Activated CD8-positive, alpha-beta memory T cell treated with anti-CD3 and anti-CD28 coated beads, Interleukin-2, amount 50 U/mL, for 48 hours (primary cell): Measurements from ENCODE around the gene SLC17A8.
"Not testable (repeated sequence)": the region's sequence is repeated elsewhere in the genome, so short reads cannot be mapped to it uniquely, and the experiment has no call there.

Experiments used
- DNase-seq: peaks from one replicate; pipeline ENCODE4 v3.0.0-alpha.2; 2020

SLC17A8 gene

GRCh38 chr12:100372853-100373640, 16.2 kb downstream of the SLC17A8 start:
- DNase-seq, result no peak

DNA sequence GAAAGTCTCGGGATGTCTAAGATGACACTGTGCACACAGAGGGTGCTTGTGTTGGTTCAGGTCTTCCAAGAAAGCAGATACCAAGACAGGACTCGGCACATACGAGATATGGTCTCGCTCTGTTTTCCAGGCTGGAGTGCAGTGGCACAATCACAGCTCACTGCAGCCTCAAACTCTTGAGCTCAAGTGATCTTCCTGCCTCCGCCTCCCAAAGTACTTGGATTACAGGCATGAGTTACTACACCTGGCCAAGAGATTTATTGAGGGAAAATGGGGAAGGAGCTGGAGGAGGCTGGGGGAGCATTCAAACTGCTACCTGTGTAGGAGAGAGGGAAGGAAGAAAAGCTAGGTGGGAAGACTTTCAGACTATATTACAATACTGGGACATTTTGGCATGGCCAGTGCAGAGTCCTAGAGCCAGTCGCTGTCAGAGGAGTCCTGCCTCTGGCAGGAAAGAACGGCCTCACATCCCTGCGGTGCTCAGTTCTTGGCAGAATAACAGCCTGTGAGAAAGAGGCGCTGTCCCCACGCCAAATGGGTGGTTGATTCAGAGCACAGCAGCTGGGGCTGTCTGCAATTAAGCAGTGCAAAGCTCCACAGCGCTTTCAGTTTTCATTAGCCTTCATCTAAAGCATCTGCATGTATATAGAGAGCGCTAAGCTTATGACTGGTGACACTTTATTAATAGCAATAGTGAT, 18.3 kb downstream of the SLC17A8 start:
- no peak for DNase-seq

GRCh38 chr12:100376161-100376560, 19.3 kb downstream of the SLC17A8 start:
- no peak for DNase-seq

DNA sequence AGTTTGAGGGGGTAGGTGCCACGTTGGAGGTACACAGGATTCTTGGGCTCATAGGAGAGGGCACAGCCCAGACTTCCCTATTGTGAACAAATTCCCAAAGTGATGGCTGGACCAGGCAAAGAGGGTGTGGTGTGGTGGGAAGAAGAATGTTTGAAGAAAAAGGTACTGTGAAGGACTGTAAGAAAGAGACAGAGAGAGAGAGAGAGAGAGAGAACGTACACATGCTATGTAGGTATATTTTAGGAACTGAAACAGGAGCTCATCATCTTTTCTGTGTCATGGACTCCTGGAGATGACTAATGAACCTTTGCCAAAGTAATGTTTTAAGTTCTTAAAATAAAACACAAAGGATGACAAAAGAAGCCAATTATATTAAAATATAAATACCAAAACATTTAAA, 24.5 kb downstream of the SLC17A8 start:
- DNase-seq, result no peak

DNA sequence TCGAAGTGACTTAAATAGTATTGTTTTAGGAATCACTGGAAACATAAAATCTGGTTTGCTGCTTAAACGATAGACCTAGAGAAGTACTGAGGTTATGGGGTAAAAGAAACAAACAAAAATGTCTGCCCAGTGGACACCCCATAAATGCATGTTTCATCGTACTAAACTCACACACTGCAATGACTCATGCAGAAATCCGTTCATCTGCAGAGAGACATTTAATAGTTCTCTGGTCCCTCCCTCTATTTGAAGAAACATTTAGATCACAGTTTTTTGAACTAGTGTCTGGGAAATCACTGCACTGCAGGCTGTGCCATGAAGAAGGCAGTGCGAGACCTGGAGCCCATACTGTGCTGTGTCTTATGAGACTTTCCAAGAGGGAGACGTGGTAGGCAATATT, 25.5 kb downstream of the SLC17A8 start:
- DNase-seq, result no peak

DNA sequence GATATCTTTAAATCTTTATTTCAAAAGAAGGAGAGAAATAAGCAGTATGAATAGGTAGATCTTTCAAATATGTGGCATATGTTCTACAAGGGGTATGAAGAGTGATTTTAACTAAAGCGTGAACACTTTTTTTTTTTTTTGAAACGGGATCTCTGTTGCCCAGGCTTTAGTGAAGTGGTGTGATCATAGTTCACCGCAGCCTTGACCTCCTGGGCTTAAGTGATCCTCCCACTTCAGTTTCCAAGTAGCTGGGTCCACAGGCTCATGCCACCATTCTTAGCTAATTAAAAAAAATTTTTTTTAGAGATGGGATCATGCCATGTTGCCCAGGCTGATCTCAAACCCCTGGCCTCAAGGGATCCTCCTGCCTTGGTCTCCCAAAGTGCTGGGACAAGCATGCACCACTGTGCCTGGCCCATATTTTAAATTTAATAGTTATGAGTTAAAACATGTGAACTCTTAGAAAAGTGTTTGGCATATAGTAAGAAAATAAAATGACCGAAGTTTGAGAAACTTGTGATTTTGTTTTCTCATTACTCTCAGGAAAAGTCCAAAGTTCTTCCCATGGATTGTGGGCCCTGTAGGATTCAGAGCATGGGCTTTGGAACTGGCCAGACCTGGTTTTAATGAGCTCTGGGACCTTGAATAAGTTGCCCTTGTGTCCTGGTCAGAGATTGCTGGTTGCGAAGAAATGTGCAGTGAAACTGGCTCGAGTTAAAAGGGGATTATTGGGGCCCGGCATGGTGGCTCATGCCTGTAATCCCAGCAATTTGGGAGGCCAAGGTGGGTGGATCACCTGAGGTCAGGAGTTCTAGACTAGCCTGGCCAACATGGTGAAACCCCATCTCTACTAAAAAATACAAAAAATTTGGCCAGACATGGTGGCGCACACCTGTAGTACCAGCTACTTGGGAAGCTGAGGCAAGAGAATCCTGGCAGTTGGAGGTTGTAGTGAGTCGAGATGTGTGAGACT, 27.0 kb downstream of the SLC17A8 start:
- DNase-seq, result no peak

- DNase-seq, result no peak
These were observed 27.7 kb downstream of the SLC17A8 start for GRCh38 chr12:100384559-100384935.

DNA sequence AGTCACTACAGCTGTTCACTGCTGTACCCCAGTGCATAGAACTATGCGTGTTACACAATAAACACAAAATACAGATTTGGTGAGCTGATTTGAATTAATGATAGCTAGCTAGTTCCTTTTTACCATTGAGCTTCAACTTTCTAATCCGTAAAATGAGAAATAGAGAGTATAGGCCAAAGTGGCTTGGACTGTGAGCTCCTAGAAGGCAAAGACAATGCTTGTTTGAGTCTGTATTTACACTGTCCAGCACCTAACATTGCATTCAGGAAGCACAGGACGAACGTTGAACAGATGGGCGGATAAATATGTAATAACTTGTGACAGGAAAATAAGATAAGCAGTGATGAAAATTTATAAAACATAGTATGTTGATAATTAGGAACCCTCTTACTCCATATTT, 31.5 kb downstream of the SLC17A8 start:
- no peak for DNase-seq

DNA sequence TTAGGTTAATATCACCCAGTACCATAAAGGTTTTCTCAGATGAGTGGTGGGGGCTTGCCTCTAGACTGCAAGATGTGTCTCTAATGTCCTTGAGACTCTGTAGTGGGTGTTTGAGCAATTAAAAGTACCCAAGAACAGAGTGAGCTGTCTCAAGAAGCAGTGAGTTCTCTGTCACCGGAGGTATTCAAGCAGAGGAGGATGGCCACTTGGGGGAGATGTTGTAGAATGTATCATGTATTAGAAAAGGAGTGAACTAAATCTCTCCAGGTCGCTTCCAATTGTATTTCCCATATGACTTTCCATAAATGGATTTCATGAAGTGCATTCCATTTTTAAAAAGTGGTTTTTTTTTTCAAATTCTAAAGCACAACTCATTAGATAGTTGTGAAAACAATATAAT, 35.0 kb downstream of the SLC17A8 start:
- DNase-seq, result no peak

- DNase-seq, result no peak
These were observed 36.3 kb downstream of the SLC17A8 start for GRCh38 chr12:100393200-100393599.

DNA sequence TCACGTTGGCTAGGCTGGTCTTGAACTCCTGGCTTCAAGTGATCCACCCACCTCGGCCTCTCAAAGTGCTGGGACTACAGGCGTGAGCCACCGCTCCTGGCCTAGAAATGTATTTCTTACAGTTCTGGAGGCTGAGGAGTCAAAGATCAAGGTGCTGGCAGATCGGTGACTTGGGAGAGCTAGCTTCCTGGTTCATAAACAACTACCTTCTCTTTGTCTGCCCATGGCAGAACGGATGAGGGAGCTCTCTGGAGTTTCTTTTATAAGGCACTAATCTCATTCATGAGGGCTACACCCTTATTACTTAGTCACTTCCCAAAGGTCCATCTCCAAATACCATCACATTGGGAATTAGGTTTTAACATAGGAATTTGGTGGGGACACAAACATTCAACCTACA, 38.9 kb downstream of the SLC17A8 start:
- no peak for DNase-seq

GRCh38 chr12:100398307-100398706, 41.4 kb downstream of the SLC17A8 start:
- DNase-seq, result no peak

DNA sequence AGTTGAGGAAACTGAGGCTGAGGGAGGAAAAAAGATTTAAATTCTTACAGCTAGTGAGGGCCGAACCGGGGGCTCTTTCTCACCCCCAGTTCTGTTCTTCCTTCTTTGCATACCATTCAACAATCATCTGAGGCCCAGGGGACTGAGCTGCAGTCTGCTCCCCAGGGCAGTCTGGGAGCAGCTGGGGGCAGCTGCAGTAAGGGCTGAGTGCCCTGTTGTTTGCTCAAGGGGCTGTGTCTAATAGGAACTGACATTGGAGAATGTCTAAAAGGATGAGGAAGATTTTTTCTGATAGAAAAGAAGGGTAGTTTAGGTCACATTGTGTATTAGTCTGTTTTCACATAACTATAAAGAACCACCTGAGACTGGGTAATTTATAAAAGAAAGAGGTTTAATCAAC, 42.2 kb downstream of the SLC17A8 start:
- no peak for DNase-seq

DNA sequence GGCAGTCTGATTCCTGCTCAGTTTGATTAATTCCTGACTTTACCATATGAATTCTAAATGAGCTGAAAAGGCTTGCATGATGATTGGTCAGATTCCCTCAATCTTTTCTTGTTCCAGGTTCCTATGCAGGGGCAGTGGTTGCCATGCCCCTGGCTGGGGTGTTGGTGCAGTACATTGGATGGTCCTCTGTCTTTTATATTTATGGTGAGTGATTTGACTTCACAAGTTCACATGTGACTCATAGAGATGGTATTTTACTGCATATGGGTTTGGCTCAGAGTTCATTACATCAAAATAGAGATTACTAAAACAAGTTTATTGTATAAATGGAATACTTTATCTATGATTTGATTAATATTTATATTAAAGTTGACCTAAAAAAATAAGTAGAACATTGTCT, 44.8 kb downstream of the SLC17A8 start:
- no peak for DNase-seq

DNA sequence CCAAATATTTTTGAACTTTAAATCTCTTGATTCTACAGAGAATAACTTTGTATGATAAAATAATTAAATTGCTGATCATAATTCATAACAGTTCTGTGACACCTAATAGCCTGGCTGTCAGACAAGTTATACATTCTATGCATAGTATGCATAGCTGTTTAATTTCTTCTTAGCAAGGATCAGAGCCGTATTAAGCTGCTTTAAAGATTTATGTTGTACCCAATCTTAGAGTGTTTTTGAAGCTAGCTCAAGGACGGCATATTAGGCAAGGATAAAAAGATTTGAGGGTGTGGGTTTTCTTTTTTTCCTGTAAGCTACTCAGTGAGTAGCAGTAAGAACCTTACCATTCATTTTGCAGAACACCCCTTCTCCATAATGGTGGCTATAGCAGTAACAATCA, 45.9 kb downstream of the SLC17A8 start:
- DNase-seq, result no peak

DNA sequence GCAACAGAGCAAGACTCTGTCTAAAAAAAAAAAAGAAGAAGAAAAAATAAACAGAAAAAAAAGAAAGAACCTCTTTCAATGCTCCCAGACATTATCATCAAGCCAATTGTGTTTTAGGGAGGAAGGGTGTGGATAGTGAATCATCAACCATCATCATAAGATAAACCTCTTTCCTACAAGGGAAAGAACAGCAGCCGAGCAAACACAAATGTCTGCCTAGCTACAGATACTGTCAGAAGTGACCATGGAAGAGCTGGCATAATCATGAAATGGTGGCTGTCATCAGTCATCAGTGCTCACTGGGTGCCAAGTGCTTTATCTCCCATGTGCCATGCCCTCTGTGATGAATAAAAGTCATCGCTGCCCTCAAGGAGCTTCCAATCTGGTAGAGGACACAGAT, 46.6 kb downstream of the SLC17A8 start:
- no peak for DNase-seq

- DNase-seq, result peak; percentile 59
These were observed 48.0 kb downstream of the SLC17A8 start for GRCh38 chr12:100404769-100405407.

GRCh38 chr12:100413001-100413400, 56.1 kb downstream of the SLC17A8 start:
- DNase-seq, result no peak

DNA sequence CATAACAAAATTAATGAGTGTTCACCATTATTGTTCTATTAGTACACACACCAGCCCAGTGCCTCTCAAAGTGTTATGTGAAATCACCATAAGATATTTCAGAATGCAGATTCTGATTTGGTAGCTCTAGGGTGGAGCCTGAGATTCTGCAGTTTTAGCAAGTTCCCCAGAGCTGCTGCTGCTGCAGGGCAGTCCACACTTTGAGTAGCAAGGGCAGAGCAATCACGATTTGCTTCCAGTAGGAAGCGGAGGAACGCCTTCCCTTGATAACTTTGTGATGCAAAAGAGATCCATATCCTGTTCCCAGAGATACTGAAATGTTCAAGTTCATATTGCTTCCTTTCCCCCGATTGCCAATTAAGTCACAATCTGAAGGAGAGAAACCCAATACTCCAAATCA, 57.9 kb downstream of the SLC17A8 start:
- DNase-seq, result no peak

GRCh38 chr12:100422646-100423045, 65.8 kb downstream of the SLC17A8 start:
- DNase-seq, result no peak

GRCh38 chr12:100426145-100426544, 69.3 kb downstream of the SLC17A8 start:
- DNase-seq, result no peak

DNA sequence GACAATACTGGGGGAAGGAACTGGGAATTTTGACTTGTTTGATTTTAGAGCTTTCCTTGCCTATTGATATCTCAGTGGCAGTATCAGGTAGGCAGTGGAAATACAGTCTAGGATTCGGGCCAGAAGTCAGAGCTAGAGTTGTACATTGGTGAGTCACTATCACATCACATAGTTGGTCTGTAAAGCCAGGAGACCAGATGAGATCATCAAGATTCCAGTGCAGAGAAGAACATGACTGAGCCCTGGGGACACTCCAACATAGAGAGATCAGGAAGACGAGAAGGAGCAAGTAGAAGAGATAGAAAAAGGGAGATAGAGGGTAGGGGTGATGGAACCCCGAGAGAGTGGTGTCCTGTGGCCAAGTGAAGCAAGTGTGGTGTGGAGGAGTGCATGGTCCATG, 70.2 kb downstream of the SLC17A8 start:
- no peak for DNase-seq

- not testable (repeated sequence) for DNase-seq
These were observed 73.4 kb downstream of the SLC17A8 start for GRCh38 chr12:100430251-100430650.
